BJ (cell line): ENCODE results near the gene MND1. TPM values are rescaled to one million over a fixed set of nuclear protein-coding genes. Genes with fewer than 3 reads are reported as not detected.

Experiments used
- CTCF ChIA-PET: fragments of 350-600 bp; formaldehyde crosslinking; extraction: SDS; loops from one replicate; lab custom pipeline; 2021; ENCODE audit warnings: antibody characterized with exemption, inconsistent platforms; lab: Yijun Ruan, JAX
- POLR2A ChIA-PET: fragments of 300-600 bp; sonication (Branson Sonifier 250); formaldehyde crosslinking; extraction: SDS; loops from one replicate; lab custom pipeline; 2021; ENCODE audit warnings: antibody characterized with exemption; lab: Charles Lee
- DNase-seq: peaks from one replicate; pipeline ENCODE4 v3.0.0-alpha.2; 2011; ENCODE audit warnings: low read depth
- H3K27me3 ChIP-seq: 2 replicates; pipeline ENCODE4 v1.6.0; 2011; ENCODE audit warnings: low read length; ENCODE audit not compliant: control insufficient read depth, insufficient read depth
- H3K36me3 ChIP-seq: 2 replicates; pipeline ENCODE4 v1.5.1; 2011; ENCODE audit warnings: low read length; ENCODE audit not compliant: control insufficient read depth, insufficient read depth
- H3K4me3 ChIP-seq: 2 replicates; pipeline ENCODE4 v1.5.1; 2011; ENCODE audit warnings: low read depth, mild to moderate bottlenecking, control low read depth, low read length
- polyA plus RNA-seq: library from polyadenylated mRNA; depleted of rRNA; stranded (reverse); fragments of >200 nt; gene quantifications from 2 replicates; pipeline ENCODE4 v1.2.3, GENCODE V29; 2011
- TF ChIP-seq, protein P1 (sequence below): IDR thresholded peaks from 2 replicates; pipeline ENCODE4 v1.5.1; 2011; ENCODE audit warnings: low read depth, mild to moderate bottlenecking, control low read depth, inconsistent platforms, low read length, moderate library complexity; ENCODE audit not compliant: insufficient read depth

Gene MND1
- polyA plus RNA-seq, 1 experiment, result 0.44 TPM

DNA sequence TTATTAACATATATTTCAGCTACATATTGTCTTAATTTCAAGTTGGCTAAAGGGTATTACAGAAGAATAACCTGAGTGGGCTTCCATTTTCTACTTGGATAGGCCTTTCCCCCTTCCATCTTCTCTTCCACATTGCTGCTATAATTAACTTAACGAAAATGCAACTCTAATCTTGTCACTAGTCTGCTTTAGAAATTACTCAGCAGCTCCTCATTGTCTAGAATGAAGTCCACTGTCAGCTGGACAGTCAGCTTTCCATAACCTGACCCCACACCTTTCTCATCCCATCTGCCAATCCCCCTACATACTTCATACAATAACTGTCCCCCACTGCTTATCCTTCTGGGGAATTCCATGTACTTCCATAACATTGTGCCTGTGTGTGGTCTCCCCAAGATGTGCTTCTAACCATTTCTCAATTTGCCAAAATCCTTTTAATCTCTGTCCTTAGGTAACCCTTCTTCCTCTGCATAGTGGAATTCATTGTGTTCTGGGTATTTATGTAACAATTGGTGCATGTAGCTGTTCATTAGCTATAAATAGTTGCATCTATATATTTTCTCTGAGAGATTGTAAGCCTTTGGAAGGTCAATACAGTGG, 4.8 kb downstream of the MND1 start:
- Histone ChIP-seq H3K4me3 (no peak overlapping the region), H3K27me3 (no peaks in the 10 kb centered on the region), H3K36me3 (no peaks in the 10 kb centered on the region)
- TF ChIP-seq, protein P1, sequence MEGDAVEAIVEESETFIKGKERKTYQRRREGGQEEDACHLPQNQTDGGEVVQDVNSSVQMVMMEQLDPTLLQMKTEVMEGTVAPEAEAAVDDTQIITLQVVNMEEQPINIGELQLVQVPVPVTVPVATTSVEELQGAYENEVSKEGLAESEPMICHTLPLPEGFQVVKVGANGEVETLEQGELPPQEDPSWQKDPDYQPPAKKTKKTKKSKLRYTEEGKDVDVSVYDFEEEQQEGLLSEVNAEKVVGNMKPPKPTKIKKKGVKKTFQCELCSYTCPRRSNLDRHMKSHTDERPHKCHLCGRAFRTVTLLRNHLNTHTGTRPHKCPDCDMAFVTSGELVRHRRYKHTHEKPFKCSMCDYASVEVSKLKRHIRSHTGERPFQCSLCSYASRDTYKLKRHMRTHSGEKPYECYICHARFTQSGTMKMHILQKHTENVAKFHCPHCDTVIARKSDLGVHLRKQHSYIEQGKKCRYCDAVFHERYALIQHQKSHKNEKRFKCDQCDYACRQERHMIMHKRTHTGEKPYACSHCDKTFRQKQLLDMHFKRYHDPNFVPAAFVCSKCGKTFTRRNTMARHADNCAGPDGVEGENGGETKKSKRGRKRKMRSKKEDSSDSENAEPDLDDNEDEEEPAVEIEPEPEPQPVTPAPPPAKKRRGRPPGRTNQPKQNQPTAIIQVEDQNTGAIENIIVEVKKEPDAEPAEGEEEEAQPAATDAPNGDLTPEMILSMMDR, result no peak
- CTCF ChIA-PET, result interaction anchor here (0.5 to 1.0 kb wide), 2 partner anchors 31 to 225 kb away, joined by 3 read pairs; no protein-coding TSS in a partner anchor
- POLR2A ChIA-PET, result no interaction called here
- no peak for DNase-seq

DNA sequence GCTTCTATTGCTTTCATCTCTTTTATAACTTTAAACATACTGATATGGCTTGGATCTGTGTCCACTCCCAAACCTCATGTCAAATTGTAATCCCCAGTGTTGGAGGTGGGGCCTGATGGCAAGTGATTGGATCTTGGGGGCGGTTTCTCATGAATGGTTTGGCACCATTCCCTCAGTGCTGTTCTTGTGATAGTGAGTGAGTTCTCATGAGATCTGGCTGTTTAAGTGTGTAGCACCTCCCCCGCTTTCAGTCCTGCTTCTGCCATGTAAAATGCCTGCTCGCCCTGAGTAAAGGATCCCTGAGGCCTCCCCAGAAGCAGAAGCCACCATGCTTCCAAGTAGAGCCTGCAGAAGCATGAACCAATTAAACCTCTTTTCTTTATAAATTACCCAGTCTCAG, 17.7 kb downstream of the MND1 start:
- Histone ChIP-seq H3K27me3 (no peaks in the 10 kb centered on the region), H3K4me3 (no peak overlapping the region), H3K36me3 (no peaks in the 10 kb centered on the region)
- CTCF ChIA-PET, result no interaction called here
- DNase-seq, result no peak
- TF ChIP-seq, protein P1, result no peak
- POLR2A ChIA-PET, result no interaction called here

DNA sequence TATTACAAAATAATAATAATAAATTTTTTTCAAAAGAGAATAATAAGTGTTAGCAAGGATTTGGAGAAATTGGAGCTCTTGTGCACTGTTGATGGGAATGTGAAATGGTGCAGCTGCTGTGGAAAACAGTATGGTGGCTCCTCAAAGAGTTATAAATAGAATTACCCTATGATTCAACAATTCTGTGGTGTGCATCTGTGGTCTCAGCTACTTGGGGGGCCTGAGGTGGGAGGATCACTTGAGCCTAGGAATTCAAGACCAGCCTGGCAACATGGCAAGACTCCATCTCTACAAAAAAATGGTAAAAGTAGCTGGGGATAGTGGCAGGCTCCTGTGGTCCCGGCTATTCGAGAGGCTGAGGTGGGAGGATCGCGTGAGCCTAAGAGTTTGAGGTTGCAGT, 19.6 kb downstream of the MND1 start:
- CTCF ChIA-PET, result interaction anchor here (0.6 to 1.3 kb wide), 4 partner anchors 9 to 279 kb away, joined by 3 to 5 read pairs (median 4); no protein-coding TSS in a partner anchor
- TF ChIP-seq, protein P1, result no peak
- no peak for DNase-seq
- Histone ChIP-seq H3K27me3 (no peaks in the 10 kb centered on the region), H3K36me3 (no peaks in the 10 kb centered on the region), H3K4me3 (no peak overlapping the region)
- POLR2A ChIA-PET, result no interaction called here

- ChIA-PET POLR2A (no interaction called here), CTCF (interaction anchor here (0.6 to 1.3 kb wide), 3 partner anchors 8 to 278 kb away, joined by 3 to 5 read pairs (median 4); no protein-coding TSS in a partner anchor)
- Histone ChIP-seq H3K4me3 (no peak overlapping the region), H3K27me3 (no peaks in the 10 kb centered on the region), H3K36me3 (no peaks in the 10 kb centered on the region)
- DNase-seq, result no peak
- TF ChIP-seq, protein P1, result no peak
Measured at GRCh38 chr4:153365003-153365402, 20.5 kb downstream of the MND1 start.

GRCh38 chr4:153366486-153366885, 22.0 kb downstream of the MND1 start:
- H3K4me3 ChIP-seq, result no peak overlapping the region
- no peaks in the 10 kb centered on the region for H3K27me3 ChIP-seq
- no peak for DNase-seq
- ChIA-PET CTCF (interaction anchor here (0.7 kb wide), 1 partner anchor 61 kb away, joined by 3 read pairs; no protein-coding TSS in a partner anchor), POLR2A (interaction anchor here (0.6 kb wide), 1 partner anchor 231 kb away, joined by 12 read pairs; no protein-coding TSS in a partner anchor)
- TF ChIP-seq, protein P1, result no peak
- H3K36me3 ChIP-seq, result no peaks in the 10 kb centered on the region
